BJ (cell line): Measurements from ENCODE around the gene DTD1. TPM values are rescaled to one million over a fixed set of nuclear protein-coding genes. Genes with fewer than 3 reads are reported as not detected.

Source experiments
- CTCF ChIA-PET: fragments of 350-600 bp; formaldehyde crosslinking; extraction: SDS; loops from one replicate; lab custom pipeline; 2021; ENCODE audit warnings: antibody characterized with exemption, inconsistent platforms; lab: Yijun Ruan, JAX
- POLR2A ChIA-PET: fragments of 300-600 bp; sonication (Branson Sonifier 250); formaldehyde crosslinking; extraction: SDS; loops from one replicate; lab custom pipeline; 2021; ENCODE audit warnings: antibody characterized with exemption; lab: Charles Lee
- DNase-seq: peaks from one replicate; pipeline ENCODE4 v3.0.0-alpha.2; 2011; ENCODE audit warnings: low read depth
- H3K27me3 ChIP-seq: 2 replicates; pipeline ENCODE4 v1.6.0; 2011; ENCODE audit warnings: low read length; ENCODE audit not compliant: control insufficient read depth, insufficient read depth
- H3K36me3 ChIP-seq: 2 replicates; pipeline ENCODE4 v1.5.1; 2011; ENCODE audit warnings: low read length; ENCODE audit not compliant: control insufficient read depth, insufficient read depth
- H3K4me3 ChIP-seq: 2 replicates; pipeline ENCODE4 v1.5.1; 2011; ENCODE audit warnings: low read depth, mild to moderate bottlenecking, control low read depth, low read length
- polyA plus RNA-seq: library from polyadenylated mRNA; depleted of rRNA; stranded (reverse); fragments of >200 nt; gene quantifications from 2 replicates; pipeline ENCODE4 v1.2.3, GENCODE V29; 2011
- TF ChIP-seq, protein P1 (sequence below): IDR thresholded peaks from 2 replicates; pipeline ENCODE4 v1.5.1; 2011; ENCODE audit warnings: low read depth, mild to moderate bottlenecking, control low read depth, inconsistent platforms, low read length, moderate library complexity; ENCODE audit not compliant: insufficient read depth

The DTD1 gene
- polyA plus RNA-seq, 1 experiment, result 47.3 TPM

DNA sequence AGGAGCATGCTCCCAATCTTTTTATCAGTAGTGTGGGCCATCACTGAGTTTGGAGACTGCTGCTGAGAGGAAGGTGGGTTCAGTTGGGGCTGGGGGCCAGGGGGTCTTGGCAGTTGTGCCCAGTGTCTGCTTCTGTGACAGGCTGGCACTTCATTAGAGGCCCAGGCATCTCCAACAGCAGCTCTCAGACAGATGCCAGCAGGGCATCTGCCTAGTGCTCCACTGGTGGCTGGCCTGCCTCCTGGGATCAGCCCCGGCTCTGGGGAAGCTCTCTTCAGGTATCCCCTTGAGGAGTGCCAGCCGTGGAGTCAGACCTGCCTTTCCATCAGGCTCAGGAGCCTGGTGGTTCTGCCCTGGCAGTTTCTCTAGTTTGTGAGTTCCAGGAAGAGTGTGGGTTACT lies 77.3 kb downstream of the DTD1 start:
- POLR2A ChIA-PET, result no interaction called here
- no peak for DNase-seq
- CTCF ChIA-PET, result interaction anchor here (1.1 kb wide), 1 partner anchor 13 kb away, joined by 3 read pairs; no protein-coding TSS in a partner anchor
- Histone ChIP-seq H3K4me3 (no peak overlapping the region), H3K36me3 (no peaks in the 10 kb centered on the region), H3K27me3 (no peaks in the 10 kb centered on the region)
- TF ChIP-seq, protein P1, sequence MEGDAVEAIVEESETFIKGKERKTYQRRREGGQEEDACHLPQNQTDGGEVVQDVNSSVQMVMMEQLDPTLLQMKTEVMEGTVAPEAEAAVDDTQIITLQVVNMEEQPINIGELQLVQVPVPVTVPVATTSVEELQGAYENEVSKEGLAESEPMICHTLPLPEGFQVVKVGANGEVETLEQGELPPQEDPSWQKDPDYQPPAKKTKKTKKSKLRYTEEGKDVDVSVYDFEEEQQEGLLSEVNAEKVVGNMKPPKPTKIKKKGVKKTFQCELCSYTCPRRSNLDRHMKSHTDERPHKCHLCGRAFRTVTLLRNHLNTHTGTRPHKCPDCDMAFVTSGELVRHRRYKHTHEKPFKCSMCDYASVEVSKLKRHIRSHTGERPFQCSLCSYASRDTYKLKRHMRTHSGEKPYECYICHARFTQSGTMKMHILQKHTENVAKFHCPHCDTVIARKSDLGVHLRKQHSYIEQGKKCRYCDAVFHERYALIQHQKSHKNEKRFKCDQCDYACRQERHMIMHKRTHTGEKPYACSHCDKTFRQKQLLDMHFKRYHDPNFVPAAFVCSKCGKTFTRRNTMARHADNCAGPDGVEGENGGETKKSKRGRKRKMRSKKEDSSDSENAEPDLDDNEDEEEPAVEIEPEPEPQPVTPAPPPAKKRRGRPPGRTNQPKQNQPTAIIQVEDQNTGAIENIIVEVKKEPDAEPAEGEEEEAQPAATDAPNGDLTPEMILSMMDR, result no peak

DNA sequence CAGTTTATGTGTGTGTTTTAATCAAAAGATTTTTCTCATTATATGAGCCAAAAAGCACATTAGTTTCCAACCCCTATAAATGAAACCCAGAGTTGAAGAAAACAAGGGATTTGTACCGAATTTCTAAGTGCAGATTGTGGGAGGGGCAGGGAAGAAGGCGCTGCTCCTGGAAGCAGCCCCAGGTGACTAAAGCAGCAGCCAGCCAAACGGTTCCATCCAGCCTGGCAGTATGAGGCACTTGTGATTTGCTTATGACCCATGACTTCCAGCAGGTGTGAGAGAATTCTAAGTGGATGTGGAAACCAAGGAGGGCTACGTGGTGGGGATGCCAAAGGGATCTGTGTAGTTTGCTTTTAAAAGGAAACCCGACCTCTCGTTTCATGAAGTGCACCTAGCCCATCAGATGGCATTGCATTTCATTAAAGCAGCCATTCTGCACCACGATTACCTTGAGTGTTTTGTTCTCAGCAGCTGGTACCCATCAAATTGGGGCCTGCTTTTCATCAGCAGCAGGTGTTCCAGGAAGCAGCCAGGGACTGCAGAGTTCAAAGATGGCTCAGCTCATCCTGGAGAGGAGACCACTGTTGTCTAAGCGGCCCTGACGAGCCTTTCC lies 79.1 kb downstream of the DTD1 start:
- DNase-seq, result no peak
- Histone ChIP-seq H3K27me3 (no peaks in the 10 kb centered on the region), H3K4me3 (no peak overlapping the region), H3K36me3 (0 out of 2 replicates have a peak, but pooled peaks cover 1% of the 10 kb centered on the region)
- TF ChIP-seq, protein P1, result no peak
- ChIA-PET CTCF (no interaction called here), POLR2A (no interaction called here)

DNA sequence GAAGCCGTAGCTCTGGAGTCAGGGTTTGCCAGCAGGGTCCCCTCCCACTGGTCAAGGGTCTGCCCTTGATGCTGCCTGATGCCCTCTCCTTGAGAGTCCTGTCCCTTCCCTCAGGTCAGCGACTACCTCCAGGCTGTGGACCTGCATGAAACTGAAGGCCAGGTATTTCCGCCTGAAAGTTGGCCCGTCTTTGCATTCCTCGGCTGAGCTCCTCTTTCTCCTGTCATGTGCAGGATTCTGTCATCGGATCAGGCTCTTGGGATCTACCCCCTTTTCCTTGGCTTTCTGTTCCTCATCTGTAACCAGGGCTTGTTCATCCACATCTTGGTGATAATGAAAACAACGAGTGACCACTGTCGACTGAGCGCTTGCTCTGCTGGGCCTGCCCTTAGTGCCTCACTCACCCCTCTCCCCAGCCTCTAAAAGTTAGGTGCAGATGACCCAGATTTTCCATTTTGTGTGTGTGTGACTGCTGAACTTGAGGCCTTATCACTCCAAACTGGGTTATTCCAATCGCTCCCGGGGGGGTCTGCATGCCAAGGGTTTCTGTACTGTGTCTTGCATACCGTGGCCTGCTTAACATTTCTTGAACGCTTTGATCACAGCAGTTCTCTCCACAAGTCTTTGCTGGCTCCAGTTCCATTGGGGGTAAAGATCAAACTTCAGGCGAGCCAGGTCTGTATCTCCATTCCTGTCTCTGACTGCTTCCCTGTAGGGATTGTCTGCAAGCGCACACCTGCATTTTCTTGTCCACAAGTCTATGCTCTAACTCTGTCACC lies 81.6 kb downstream of the DTD1 start:
- ChIA-PET CTCF (interaction anchor here (0.9 to 2.0 kb wide), 2 partner anchors 37 to 43 kb away, joined by 3 to 6 read pairs; no protein-coding TSS in a partner anchor), POLR2A (no interaction called here)
- Histone ChIP-seq H3K4me3 (no peak overlapping the region), H3K27me3 (no peaks in the 10 kb centered on the region), H3K36me3 (0 out of 2 replicates have a peak, but pooled peaks cover 1% of the 10 kb centered on the region)
- no peak for DNase-seq
- TF ChIP-seq, protein P1, result no peak

DNA sequence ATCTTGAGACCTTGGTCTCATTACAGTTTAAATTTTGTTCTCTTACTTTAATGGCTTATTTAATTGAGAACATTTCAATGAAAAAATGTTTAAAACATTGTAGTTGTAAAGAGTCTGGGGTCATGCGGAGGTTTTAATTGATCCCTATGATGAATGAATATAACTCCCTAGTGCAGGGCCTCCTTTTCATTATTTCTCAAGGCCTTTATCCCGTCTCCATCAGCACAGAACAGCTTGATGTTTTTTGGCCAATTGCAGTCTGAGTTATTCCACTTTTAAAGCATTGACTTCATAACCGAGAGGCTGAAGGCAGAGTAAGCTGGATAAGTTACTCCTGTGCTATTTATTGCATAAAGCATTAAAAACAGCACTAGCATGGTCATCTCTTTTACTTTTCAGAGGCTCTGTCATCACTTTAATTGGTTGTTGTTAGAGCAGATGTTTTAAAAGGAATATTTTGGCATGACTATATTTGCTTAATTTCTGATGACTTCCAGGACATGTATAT lies 83.4 kb downstream of the DTD1 start:
- no peaks in the 10 kb centered on the region for H3K27me3 ChIP-seq
- ChIA-PET POLR2A (no interaction called here), CTCF (interaction anchor here (1.2 kb wide), 1 partner anchor 39 kb away, joined by 3 read pairs; no protein-coding TSS in a partner anchor)
- 0 out of 2 replicates have a peak, but pooled peaks cover 1% of the 10 kb centered on the region for H3K36me3 ChIP-seq
- no peak overlapping the region for H3K4me3 ChIP-seq
- TF ChIP-seq, protein P1, result no peak
- no peak for DNase-seq

DNA sequence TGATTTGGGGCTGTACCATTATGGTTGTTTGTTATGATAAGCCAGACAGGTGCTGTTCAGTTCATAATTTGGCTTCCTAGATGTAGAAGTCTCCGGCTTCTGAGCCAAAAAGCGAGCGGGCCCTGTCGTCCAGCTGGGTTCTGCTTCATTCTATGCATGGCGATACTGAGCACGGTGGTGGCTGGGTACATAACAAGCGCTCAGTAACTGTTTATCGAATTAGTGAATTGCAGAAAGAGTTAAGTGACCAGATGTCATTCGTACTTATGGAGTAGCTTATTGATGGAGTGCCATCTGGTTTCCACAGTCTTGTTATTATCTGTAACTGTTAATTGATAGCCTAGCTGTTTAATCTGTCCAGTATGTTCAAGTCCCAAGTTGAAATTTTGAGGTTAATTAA lies 85.0 kb downstream of the DTD1 start:
- Histone ChIP-seq H3K4me3 (no peak overlapping the region), H3K36me3 (0 out of 2 replicates have a peak, but pooled peaks cover 1% of the 10 kb centered on the region), H3K27me3 (no peaks in the 10 kb centered on the region)
- DNase-seq, result no peak
- ChIA-PET POLR2A (no interaction called here), CTCF (interaction anchor here (0.9 to 1.1 kb wide), 2 partner anchors 13 kb away, joined by 3 read pairs; no protein-coding TSS in a partner anchor)
- TF ChIP-seq, protein P1, result no peak
